Placental pericyte (primary cell): ENCODE data around the gene ACTR5. TPM values are rescaled to one million over a fixed set of nuclear protein-coding genes. Genes with fewer than 3 reads are reported as not detected.

Experiments
- small RNA-seq: library from RNA; depleted of rRNA; stranded (forward); fragments of <200 nt; gene quantifications from one replicate; pipeline ENCODE3, GENCODE V24; 2012; ENCODE audit warnings: low replicate concordance
- total RNA-seq: library from RNA; depleted of rRNA; stranded (reverse); fragments of >200 nt; gene quantifications from 2 replicates; pipeline ENCODE4 v1.2.3, GENCODE V29; 2012

ACTR5 gene
- total RNA-seq: 5.3 and 7.0 TPM in 2 replicates

GRCh38 chr20:38748097-38748860, at the start of gene ACTR5:
ACTR5 (plus strand) TSS chr20:38748460; CDS start chr20:38748479, 19 bp downstream.

GRCh38 chr20:38723848-38724625, 24.2 kb upstream of the ACTR5 start, which contains the start of gene SLC32A1:
SLC32A1 (plus strand) TSS chr20:38724486; CDS start chr20:38724725, 239 bp downstream.

GRCh38 chr20:38805502-38805957, 57.3 kb downstream of the ACTR5 start, which contains the start of gene PPP1R16B:
PPP1R16B (plus strand) TSS chr20:38805697; CDS start chr20:38835926, 30,229 bp downstream.

Small RNA genes lying within 50 kb of the gene (small RNA-seq; reads per million reads assigned to genes)
- not detected for gene RF00017

Other genes with a start within 250 kb of the ACTR5 start
- gene ADIG, start 167.3 kb upstream of the ACTR5 start, total RNA-seq: not detected in 2 replicates
- 0.43 TPM in 1 of 2 replicates, not detected in the other for gene ARHGAP40, start 146.7 kb upstream of the ACTR5 start, total RNA-seq
- not detected in 2 replicates for gene SLC32A1, start 24.0 kb upstream of the ACTR5 start, total RNA-seq
- gene PPP1R16B, start 57.2 kb downstream of the ACTR5 start, total RNA-seq: 0.14 TPM in 1 of 2 replicates, not detected in the other
- gene FAM83D, start 178.0 kb downstream of the ACTR5 start, total RNA-seq: 1.3 and 37.2 TPM in 2 replicates
- gene DHX35, start 213.9 kb downstream of the ACTR5 start, total RNA-seq: 8.5 and 12.6 TPM in 2 replicates